CD4-positive, alpha-beta T cell treated with Interleukin-12 subunit alpha and Interleukin-12 subunit beta, for 1 hour (primary cell): Measurements from ENCODE around the gene SASH3.
"Not testable (repeated sequence)": the region's sequence is repeated elsewhere in the genome, so short reads cannot be mapped to it uniquely, and the experiment has no call there.

Experiments
- DNase-seq: peaks from one replicate; pipeline ENCODE4 v3.0.0-alpha.2; 2020

The SASH3 gene

DNA sequence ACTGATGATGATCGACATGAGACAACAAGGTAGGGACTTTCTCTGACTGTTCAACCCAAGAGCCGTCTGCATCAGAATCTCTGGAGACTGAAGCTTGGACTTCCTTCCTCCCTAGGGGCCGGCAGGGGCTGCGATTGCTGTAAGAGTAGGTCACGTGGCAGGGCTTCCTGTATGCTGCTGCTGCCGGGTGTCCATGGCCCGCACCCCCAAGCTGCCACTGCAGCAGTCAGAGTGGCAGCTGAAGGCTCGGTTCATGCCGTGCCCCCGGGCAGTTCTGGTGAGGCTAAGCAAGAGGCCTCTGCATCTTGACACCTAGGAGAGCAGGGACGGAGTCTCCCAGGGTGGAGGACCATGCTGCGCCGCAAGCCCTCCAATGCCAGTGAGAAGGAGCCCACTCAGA is at the start of gene SASH3:
TSS of gene SASH3 (plus strand) at position 203 of the 400 bp plus-strand sequence. CDS start at position 352, 149 bp downstream.
- peak; percentile 77 for DNase-seq

DNA sequence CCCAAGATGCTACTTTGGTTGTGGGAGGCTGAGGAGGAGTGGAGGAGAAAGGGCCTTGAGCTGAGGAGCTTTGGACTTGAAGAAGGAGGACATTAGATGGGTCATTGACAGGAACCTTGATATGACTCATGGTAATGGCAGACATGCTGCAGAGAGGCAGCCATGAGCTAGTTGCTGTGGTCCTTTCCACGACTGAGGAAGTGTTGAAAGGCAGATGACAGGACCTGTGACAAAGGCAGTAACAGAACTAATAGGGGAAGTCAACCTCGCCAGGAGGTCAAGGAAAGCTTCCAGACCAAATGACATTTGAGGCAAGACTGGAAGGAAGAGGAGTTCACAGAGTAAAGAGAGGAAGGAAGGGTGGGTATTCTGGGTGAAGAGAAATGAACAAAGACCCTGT is 48.5 kb upstream of the SASH3 start:
- DNase-seq, result no peak

DNA sequence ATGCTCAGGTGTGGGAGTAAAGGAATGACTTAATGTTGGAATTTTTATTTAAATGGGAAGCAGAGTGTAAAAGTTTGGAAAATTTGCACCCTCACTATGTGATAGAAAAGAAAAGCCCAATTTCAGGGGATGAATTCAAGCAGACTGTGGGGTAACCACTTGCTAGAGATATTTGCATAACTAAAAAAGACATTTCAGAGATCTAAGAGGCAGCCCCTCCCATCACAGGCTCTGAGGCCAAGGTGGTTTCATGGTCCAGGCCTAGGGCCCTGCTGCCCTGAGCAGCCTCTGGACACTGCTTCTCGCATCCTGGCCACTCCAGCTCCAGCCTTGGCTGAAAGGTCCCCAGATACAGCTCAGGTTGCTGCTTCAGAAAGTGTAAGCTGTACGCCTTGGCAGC is 46.9 kb upstream of the SASH3 start:
- DNase-seq, result no peak

DNA sequence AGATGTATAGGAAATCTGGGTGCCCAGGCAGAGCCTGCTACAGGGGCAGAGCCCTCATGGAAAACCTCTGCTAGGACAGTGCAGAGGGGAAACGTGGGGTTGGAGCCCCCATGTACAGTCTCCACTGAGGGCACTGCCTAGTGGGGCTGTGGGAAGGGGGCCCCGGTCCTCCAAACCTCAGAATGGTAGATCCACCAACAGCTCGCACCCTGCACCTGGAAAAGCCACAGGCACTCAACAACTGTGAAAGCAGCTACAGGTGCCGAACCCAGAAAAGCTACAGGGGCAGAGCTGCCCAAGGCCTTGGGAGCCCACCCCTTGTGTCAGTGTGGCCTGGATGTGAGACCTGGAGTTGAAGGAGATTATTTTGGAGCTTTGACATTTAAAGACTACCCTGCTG is 46.4 kb upstream of the SASH3 start:
- no peak for DNase-seq

DNA sequence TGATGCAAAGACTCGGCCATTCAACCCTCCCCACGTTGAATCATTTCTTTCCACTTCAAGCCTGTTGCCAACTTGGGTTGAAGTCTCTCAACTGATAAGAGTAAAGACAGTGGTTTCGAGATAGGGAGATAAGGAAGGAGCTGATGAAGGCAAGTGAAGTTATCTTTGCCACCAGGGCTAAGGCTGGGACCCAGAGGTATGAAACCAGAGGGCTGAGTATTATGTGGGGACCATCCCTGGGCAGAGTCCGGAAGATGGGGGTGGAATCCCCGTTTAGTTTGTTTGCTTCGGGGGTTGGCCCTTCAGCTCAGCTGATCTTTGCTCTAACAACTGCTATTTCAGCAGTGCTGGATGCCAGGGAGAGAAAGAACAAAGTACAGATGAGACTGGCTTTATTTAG is 43.3 kb upstream of the SASH3 start:
- DNase-seq, result peak; percentile 19

DNA sequence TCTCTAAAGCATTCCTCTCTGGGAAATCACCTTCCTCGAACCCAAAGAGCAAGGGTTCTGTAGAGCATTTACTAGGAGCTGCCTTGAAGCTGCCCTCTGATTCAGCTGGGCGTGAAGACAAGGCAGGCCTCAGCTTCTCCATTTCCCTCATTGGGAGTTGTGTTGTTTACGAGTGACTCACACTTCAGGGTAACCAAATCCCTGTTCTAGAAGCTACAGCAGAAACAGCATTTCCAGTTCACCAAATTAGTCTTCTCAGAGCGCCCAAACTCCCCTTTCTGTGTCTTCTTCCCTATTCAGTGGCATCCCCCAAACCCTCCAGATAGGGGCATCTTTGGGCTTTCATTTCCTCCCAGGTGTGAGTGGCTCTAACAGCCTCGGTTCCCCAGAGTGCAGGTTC is 41.8 kb upstream of the SASH3 start:
- no peak for DNase-seq

DNA sequence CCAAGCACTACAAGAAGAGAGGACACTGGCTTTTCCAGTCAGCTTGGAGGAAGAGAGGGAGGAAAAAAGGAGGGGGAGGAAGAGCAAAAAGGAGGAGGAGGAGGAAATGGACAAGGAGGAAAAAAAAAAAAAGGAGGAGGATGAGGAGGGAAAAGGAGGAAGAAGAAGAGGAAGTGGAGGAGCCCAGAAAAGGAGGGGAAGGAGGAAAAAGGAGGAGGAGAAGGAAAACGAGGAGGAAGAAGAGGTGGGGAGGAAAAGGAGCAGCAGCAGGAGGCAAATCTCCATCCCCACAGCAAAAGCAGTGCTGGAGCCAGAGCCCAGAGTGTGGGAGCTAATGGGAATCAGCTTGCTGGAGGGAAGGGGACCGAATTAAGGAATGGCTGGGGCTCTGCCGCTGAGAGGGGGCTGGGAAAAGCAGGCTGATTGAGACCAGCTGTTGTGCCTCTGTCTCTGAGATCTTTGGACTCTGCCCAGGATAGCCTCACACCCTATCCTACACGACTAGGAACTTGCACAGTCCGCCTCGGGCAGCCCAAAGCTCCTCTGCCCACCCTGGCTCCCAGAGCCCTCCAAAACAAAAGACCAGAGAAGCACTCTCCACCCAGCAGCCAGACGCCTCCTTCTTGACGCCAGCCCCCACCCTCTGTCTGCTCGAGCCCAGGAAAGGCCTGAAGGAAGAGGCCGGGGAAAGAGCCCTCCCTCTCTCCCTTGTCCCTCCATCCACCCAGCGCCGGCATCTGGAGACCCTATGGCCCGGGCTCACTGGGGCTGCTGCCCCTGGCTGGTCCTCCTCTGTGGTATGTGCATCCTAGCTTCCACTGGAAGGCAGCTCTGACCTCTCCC is 41.1 kb upstream of the SASH3 start, which contains the start of gene XPNPEP2:
TSS of gene XPNPEP2 (plus strand) at position 514 of the 843 bp plus-strand sequence. CDS start at position 749, 235 bp downstream.
- no peak for DNase-seq

DNA sequence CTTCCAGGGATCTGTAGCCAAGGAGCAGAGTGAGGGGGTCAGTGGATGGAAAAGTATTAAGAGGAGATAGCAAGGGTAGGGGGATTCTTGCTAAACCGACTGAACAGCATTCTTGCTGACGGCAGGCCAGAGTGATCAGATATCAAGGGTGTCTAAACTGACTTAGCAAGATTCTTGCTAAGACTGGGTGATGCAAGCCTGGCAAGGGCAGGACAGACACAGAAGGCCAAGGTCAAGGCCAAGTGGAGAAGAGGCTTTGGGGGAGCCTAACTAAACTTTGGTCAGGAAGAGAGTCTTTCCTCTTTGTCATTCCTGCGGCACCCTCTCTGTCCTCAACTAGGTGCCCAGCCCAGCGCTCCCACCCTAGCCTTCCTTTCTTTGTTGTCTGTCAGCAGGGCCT is 40.2 kb upstream of the SASH3 start:
- no peak for DNase-seq

DNA sequence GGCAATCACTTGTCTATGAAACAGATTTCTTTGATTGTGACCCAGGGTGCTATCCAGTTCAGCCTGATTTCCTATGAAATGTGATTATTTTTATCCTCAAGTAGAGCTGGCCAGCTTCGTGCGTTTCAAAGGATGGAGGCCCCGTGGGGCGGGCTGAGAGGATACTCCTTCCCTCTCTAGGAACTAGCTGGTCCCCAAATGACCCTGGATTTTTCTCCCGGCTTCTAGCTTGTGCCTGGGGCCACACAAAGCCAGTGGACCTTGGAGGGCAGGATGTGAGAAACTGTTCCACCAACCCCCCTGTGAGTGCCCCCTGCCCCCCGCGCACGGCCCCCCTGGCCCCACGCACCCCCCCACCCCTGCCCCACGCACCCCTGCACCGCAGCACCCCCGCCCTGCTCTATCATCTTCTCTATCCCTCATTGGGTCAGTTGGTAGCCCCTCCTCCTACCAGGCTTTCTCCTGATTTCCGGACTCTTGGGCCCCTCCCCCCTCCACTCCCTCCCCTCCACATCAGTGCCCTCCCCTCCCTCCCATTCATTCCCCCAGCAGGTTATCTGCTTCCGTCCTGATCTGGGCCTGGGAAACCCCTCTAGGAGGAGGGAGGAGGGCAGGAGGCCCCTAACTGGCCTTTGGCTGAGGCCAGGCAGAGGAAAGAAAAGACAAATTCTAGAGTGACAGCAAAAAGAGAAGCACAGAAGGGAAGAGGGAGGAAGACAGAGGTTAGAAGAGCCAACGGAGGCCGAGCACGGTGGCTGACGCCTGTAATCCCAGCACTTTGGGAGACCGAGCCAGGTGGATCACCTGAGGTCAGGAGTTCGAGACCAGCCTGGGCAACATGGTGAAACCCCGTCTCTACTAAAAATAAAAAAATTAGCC is 37.6 kb upstream of the SASH3 start:
- DNase-seq, result no peak

DNA sequence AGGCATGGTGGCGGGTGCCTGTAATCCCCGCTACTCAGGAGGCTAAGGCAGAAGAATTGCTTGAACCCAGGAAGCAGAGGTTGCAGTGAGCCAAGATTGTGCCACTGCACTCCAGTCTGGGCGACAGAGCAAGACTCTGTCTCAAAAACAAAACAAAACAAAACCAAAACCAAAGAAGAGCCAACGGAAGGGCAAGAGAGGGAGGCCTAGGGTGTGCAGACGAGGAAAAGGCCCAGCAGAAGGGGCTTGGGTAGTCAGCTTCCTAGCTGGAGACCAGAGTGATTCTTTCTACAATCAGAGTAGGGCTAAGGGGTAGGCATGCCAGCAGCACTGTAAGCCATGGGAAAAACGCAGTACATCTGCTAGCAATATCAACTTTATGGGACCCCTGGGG is 37.0 kb upstream of the SASH3 start:
- DNase-seq, result not testable (repeated sequence)

DNA sequence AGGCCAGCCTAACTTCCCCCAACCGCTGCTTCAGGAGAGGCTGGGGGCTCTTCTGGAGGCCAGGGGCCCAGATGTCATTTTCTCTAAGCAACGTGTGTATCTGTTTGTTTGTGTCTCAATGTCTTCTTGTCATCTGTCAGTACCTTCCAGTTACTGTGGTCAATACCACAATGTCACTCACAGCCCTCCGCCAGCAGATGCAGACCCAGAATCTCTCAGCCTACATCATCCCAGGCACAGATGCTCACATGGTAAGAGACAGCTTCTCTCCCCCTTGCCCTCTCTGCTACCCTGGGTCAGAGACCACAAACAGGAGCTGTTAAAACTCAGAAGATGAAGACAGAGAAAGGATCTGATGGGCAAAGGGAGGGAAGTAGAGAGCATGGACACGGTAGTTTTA is 35.9 kb upstream of the SASH3 start:
- DNase-seq, result no peak

DNA sequence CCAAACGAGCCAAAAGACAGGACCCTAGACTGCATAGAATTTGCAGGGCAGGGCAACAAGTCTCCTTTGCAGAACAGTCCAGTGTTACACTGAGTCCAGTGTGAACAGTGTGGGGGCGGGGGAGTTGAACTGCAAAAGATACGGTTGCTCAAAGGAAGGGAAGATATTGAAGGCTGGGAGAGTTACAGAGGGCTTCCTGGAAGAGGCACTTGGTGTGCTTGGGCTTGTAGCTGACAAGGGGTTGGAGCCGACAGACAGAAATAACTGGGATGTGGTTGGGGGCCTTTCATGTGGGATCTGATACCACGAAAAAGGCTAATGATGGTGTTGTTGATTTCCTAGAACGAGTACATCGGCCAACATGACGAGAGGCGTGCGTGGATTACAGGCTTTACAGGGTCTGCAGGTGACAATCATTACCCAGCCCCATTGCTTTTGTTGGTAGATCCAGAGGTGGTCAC is 34.9 kb upstream of the SASH3 start:
- DNase-seq, result peak; percentile 30

DNA sequence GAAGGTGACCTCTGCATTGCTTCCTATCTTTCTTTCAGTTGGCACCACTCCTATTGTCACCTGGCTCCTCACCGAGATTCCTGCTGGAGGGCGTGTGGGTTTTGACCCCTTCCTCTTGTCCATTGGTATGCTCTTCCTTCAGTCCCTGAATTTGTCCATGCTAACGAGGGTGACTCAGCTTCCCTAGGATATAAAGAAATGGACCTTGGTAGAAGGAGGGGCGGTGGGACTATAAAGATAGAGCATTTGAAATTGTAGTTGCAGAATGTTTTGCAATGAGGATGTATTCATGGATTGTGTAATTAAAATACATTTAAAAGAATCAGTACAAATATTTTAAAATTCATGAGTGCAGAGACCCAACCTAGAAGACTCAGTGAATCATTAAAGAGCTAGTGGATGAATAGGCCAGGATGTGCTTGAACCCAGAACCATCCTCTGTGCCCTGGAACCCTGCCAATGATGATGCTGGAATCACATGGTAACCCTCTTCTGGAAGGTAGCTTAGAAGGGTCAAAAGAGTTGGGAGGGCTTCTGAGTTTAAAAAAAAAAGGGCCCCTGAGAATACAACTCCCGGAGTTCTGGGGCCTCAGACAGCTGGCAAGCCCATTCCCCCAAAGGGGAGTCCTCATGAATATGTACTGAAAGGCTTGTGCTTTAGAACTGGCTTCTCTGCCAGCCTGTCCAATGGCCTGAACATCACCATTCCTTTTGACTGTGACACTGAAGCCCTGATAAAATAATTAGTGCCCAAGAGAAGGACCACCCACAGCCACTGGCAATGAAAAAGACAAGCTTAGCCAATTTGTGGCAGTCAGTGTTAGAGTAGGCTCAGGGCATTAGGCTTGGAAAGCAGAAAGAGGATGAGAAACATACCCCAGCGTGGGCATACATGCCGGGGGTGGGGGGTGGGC is 32.9 kb upstream of the SASH3 start:
- DNase-seq, result no peak

DNA sequence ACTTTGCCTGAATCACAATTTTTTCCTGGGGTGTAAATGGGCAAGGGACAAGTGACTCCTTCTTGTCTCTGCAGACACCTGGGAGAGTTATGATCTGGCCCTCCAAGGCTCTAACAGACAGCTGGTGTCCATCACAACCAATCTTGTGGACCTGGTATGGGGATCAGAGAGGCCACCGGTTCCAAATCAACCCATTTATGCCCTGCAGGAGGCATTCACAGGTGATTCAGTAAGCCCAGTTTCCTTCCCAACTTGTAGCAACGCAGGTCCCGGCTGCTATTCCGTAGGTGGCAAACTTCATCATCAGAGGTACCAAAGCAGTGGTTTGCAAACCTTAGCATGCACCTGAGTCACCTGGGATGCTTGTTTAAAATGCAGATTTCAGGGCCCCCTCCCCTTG is 32.2 kb upstream of the SASH3 start:
- no peak for DNase-seq

DNA sequence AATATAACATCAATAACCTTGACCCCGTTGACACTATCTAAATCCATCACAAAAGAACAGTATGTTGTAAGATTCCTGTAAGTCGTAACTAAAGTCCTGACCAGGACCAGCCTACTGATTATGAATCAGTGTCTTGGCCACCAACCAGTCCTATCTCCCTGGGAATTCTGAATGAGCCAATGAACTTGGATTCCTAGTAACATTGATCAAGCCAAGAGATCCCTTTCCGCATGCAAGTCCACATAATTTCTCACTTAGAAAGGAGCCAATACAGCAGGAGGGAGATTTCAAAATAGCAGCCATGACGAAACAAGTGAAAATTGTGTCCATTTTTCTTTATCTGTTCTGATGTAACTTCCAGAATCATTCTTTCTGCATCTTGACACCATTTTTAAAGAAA is 31.4 kb upstream of the SASH3 start:
- no peak for DNase-seq

DNA sequence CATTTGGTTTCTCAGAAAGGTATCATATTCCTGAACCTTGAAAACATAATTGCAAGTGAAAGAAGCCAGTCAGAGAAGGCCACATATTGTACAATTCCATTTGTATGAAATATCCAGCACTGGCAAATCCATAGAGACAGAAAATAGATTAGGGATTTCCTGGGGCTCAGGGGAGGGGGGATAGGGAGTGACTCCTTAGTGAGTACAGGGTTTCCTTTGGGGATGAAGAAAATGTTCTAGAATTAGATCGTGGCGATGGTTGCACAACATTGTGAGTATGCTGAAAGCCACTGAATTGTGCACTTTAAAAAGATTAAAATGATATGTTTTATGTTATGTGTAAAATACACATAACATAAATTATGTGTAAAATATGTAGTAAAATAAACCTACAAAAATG is 30.7 kb upstream of the SASH3 start:
- DNase-seq, result no peak

DNA sequence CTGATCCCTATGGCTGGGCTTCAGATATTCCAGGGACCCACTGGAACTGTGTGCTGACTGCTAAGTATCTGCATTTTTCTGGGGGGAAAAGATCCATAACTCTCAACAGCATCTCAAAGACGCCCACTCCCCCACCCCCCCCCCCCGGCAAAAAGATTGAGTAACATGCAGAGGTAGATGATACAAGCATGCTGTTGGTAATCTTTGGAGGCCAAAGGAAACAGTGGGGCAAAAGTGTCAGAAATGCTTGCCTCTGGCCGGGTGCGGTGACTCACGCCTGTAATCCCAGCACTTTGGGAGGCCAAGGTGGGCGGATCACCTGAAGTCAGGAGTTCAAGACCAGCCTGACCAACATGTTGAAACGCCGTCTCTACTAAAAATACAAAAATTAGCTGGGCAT is 28.8 kb upstream of the SASH3 start:
- no peak for DNase-seq

DNA sequence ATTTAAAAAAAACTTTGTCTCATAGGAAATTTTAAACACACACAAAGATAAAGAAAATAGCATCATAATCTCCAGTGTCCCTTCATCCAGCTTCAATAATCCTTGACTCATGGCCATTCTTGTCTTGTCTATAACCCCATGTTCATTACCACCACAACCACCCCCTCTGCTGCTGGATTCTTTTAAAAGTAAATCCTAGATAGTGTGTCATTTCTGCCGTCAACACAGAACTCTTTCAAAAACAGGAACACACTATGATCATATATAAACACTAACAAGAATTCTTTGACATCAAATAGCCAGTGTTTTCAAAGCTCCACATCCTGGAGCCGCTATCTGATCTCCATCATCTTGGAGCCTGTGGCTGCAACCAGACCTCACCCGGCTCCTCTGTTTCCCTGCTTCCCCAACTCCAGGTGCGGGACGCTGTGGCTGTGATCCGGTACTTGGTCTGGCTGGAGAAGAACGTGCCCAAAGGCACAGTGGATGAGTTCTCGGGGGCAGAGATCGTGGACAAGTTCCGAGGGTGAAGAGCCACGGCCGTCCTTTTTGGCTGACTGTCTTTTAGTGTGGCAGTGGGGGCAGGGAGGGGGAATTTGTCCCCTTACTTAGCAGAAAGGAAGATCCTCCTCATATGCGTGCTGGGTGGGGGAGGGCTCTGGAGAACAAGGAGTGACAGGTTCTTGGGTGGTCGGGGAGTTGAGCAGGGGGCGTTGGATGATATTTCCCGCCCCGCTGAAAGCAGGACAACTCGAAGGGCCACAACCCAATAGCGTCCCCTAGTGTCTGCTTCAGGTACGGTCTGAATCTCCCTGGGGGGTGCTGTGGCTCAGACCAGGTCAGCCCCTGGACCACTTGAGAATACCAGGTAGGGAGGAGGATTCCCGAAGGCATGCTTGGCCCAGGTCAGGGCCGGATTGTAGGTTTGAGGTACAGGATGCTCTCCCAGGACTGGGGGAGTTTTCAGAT is 25.4 kb upstream of the SASH3 start:
- no peak for DNase-seq

DNA sequence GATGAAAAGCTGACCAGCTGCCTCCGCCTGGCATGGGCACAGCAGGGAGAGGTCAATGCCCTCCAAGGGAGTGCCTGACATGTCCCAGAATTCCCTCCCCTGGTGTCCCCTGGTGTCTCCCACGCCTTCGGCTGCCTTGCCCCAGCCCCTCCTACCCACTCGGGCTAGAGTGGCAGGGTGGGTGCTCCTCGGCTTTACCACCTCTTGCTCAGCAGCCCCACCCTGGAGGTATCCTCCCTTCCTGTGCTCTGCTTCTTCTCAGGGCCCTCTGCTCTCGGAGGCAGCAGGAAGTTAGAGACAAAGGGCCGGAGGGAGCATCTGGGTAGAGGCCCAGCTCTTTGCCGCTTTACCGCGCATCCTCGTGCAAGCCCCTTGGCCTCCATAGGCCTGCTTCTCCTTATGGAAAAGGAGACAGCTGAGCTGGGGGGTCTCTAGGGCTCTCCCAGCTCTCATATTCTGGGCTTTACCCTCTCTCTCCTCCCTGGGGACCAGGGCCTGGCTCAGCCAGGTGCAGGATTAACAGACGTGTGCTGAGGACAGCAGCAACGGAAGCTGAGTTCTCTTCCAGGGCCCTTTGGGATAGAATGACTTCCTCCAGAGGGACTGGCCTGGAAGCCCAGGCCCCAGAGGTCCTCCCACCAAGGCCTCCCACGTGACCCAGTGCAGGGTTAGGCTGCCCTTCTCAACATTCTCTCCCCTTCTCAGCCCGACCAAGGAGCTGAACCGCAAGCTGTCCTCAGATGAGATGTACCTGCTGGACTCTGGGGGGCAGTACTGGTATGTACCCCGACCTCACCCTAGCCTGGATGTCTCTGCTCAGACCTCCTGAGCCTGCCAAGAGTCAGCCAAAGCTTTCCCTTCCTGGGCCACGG is 23.7 kb upstream of the SASH3 start:
- peak; percentile 37 for DNase-seq

DNA sequence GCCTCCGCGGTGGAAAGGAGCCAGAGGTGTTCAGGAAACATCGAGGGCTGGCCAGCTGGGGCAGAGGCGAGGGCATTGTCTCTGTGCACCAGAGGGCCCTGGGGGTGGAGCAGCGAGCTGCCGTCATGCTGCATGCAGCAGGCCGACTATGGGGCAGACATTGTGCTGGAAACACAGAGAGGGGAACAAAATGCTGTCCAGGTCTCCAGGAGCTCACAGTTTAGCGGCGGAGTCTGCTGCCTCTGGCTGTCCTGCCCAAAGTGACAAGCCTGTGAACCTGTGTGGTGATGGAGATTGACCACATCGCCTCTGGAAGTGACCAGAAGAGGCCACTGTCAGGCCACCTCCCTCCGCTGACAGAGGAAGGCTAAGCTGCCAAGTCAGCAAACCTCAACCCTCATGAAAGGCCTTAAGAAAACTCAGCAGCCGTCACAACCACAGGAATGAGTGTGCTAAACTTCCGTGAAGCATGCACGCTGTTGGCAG is 20.1 kb upstream of the SASH3 start:
- DNase-seq, result peak; percentile 61
